Anterior cingulate cortex (tissue), 58 donors: ENCODE data around the gene OR2V1.
"Not testable (repeated sequence)": the region's sequence is repeated elsewhere in the genome, so short reads cannot be mapped to it uniquely, and the experiment has no call there.

Experiments used
- DNase-seq, 58 donors: peaks; one replicate each; lab custom pipeline; 2025; lab: John Stamatoyannopoulos, UW

Gene OR2V1

GRCh38 chr5:181160755-181161533 is 30.0 kb upstream of the OR2V1 start:
- peak in 57 of 58 donors; percentile 7 to 86 (median 70) for DNase-seq

GRCh38 chr5:181160152-181160754 is 29.3 kb upstream of the OR2V1 start:
- DNase-seq = peak in 47 of 58 donors; percentile 5 to 73 (median 40)

- peak in 56 of 58 donors; percentile 20 to 94 (median 76) for DNase-seq
Observed at GRCh38 chr5:181159286-181160151, 28.6 kb upstream of the OR2V1 start.

GRCh38 chr5:181158869-181159268 is 27.9 kb upstream of the OR2V1 start:
- DNase-seq = no peak

GRCh38 chr5:181156758-181157157 is 25.8 kb upstream of the OR2V1 start:
- DNase-seq = no peak

- DNase-seq = no peak
Observed at GRCh38 chr5:181153814-181154213, 22.8 kb upstream of the OR2V1 start.

- DNase-seq = no peak
Observed at GRCh38 chr5:181152406-181152805, 21.4 kb upstream of the OR2V1 start.

- no peak for DNase-seq
Observed at GRCh38 chr5:181151146-181151545, 20.2 kb upstream of the OR2V1 start.

- DNase-seq = no peak
Observed at GRCh38 chr5:181149806-181150733, 19.1 kb upstream of the OR2V1 start.

- no peak for DNase-seq
Observed at GRCh38 chr5:181149355-181149754, 18.4 kb upstream of the OR2V1 start.

- not testable (repeated sequence) for DNase-seq
Observed at GRCh38 chr5:181146927-181147636, 16.1 kb upstream of the OR2V1 start, which contains the start of gene OR2V2. TSS of gene OR2V2 (plus strand) at chr5:181147586. CDS start at chr5:181154943, 7,357 bp downstream.

- no peak for DNase-seq
Observed at GRCh38 chr5:181145133-181145532, 14.2 kb upstream of the OR2V1 start.

GRCh38 chr5:181142054-181142453 is 11.1 kb upstream of the OR2V1 start:
- DNase-seq = no peak

- DNase-seq = no peak
Observed at GRCh38 chr5:181140766-181141165, 9.8 kb upstream of the OR2V1 start.

- DNase-seq = no peak
Observed at GRCh38 chr5:181138258-181138657, 7.3 kb upstream of the OR2V1 start.

- no peak for DNase-seq
Observed at GRCh38 chr5:181136361-181136955, 5.5 kb upstream of the OR2V1 start.

- no peak for DNase-seq
Observed at GRCh38 chr5:181134259-181134658, 3.3 kb upstream of the OR2V1 start.

- DNase-seq = peak in 2 of 58 donors; percentile 16 to 30
Observed at GRCh38 chr5:181133610-181134231, 2.8 kb upstream of the OR2V1 start.
